ENCODE data around the gene CHCT1. TPM values are rescaled to one million over a fixed set of nuclear protein-coding genes. Genes with fewer than 3 reads are reported as not detected.

CHCT1 gene
- total and polyA plus RNA-seq, 2 donors (not counting 1 experiment from before 2014, with no cell fraction given): not detected

GRCh38 chr17:60421273-60422161 lies 772 bp upstream of the CHCT1 start:
- Histone ChIP-seq H3K79me2 (ENCODE audit: control insufficient read depth, insufficient read depth, low read length) (no peaks in the 10 kb centered on the region), H3K36me3 (ENCODE audit: control insufficient read depth, insufficient read depth, low read length) (no peaks in the 10 kb centered on the region), H3K4me1 (ENCODE audit: control insufficient read depth, extremely low read depth, insufficient read depth, low read length) (no peaks in the 10 kb centered on the region), H3K9ac (ENCODE audit: insufficient read depth, low read length) (peak overlapping the region; percentile 79), H4K20me1 (ENCODE audit: control insufficient read depth, extremely low read depth, insufficient read depth, low read length) (no peaks in the 10 kb centered on the region), H2AFZ (ENCODE audit: low read length) (peak overlapping the region; percentile 91), H3K4me2 (ENCODE audit: extremely low read depth, insufficient read depth, low read length) (peak overlapping the region; percentile 85), H3K27me3 (ENCODE audit: control insufficient read depth, insufficient read depth, low read length) (no peaks in the 10 kb centered on the region), H3K9me3 (ENCODE audit: control insufficient read depth, insufficient read depth, low read depth, low read length) (no peaks in the 10 kb centered on the region), H3K27ac (ENCODE audit: insufficient read depth, low read length) (peak overlapping the region; percentile 57), H3K4me3 (replicated peaks in 1 of 4; ENCODE audit: control extremely low read depth in 1 of 4, insufficient read depth in 1 of 4, low read depth in 3 of 4, low read length in 4 of 4) (peak overlapping the region; percentile 36 to 64 (median 62))
- TF ChIP-seq EZH2 (IDR thresholded peaks at IDR 0.05; ENCODE audit: low read length, missing control alignments): no peak
- TF ChIP-seq, protein P1, sequence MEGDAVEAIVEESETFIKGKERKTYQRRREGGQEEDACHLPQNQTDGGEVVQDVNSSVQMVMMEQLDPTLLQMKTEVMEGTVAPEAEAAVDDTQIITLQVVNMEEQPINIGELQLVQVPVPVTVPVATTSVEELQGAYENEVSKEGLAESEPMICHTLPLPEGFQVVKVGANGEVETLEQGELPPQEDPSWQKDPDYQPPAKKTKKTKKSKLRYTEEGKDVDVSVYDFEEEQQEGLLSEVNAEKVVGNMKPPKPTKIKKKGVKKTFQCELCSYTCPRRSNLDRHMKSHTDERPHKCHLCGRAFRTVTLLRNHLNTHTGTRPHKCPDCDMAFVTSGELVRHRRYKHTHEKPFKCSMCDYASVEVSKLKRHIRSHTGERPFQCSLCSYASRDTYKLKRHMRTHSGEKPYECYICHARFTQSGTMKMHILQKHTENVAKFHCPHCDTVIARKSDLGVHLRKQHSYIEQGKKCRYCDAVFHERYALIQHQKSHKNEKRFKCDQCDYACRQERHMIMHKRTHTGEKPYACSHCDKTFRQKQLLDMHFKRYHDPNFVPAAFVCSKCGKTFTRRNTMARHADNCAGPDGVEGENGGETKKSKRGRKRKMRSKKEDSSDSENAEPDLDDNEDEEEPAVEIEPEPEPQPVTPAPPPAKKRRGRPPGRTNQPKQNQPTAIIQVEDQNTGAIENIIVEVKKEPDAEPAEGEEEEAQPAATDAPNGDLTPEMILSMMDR (conservative IDR thresholded peaks at IDR 0.05 in 1 of 2, IDR thresholded peaks at IDR 0.05 in 1 of 2; ENCODE audit: low read depth in 1 of 2, low read length in 2 of 2): peak; percentile 68 to 87
- peak; percentile 45 to 62 for DNase-seq (ENCODE audit: low read depth in 2 of 2)

DNA sequence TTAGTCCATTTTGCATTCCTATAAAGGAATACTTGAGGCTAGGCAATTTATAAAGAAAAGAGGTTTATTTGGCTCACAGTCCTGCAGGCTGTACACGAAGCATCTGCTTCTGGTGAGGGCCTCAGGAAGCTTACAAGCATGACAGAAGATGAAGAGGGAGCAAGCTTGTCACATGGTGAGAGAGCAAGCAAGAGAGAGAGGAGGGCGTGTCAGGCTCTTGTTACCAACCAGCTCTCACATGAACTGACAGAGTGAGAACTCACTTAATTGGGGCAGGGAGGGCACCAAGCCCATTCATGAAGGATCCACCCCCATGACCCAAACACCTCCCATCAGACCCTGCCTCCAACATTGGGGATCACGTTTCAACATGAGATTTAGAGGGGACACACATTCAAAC lies 1.6 kb downstream of the CHCT1 start:
- no peak for DNase-seq (ENCODE audit: low read depth in 2 of 2)
- Histone ChIP-seq H3K79me2 (ENCODE audit: control insufficient read depth, insufficient read depth, low read length) (no peaks in the 10 kb centered on the region), H3K27ac (ENCODE audit: insufficient read depth, low read length) (no peak overlapping the region), H3K4me1 (ENCODE audit: control insufficient read depth, extremely low read depth, insufficient read depth, low read length) (no peaks in the 10 kb centered on the region), H4K20me1 (ENCODE audit: control insufficient read depth, extremely low read depth, insufficient read depth, low read length) (no peaks in the 10 kb centered on the region), H3K4me3 (replicated peaks in 1 of 4; ENCODE audit: control extremely low read depth in 1 of 4, insufficient read depth in 1 of 4, low read depth in 3 of 4, low read length in 4 of 4) (no peak overlapping the region), H3K36me3 (ENCODE audit: control insufficient read depth, insufficient read depth, low read length) (no peaks in the 10 kb centered on the region), H2AFZ (ENCODE audit: low read length) (no peak overlapping the region), H3K9me3 (ENCODE audit: control insufficient read depth, insufficient read depth, low read depth, low read length) (no peaks in the 10 kb centered on the region), H3K9ac (ENCODE audit: insufficient read depth, low read length) (no peak overlapping the region), H3K4me2 (ENCODE audit: extremely low read depth, insufficient read depth, low read length) (no peak overlapping the region), H3K27me3 (ENCODE audit: control insufficient read depth, insufficient read depth, low read length) (no peaks in the 10 kb centered on the region)
- TF ChIP-seq EZH2 (IDR thresholded peaks at IDR 0.05; ENCODE audit: low read length, missing control alignments): no peak
- TF ChIP-seq, protein P1 (conservative IDR thresholded peaks at IDR 0.05 in 1 of 2, IDR thresholded peaks at IDR 0.05 in 1 of 2; ENCODE audit: low read depth in 1 of 2, low read length in 2 of 2): no peak

DNA sequence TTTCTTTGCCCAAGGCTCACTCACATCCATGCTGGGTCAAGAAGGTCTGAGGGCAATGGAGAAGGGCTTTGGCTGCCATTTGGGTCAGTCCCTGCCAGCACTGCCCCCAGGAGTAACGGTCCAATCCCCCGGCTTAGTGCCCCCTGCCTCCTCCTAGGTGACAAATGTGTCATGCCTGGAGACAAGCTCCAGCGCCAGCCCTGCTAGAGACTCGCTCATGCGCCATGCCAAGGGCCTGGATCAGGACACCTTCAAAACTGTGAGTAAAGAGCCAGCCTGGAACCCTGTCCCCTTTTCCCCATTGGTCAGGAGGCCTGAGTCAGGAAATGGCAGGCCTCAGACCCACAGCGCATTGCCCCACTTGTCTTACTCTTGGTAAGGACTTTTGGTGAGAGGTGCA lies 3.3 kb downstream of the CHCT1 start:
- Histone ChIP-seq H3K79me2 (ENCODE audit: control insufficient read depth, insufficient read depth, low read length) (no peaks in the 10 kb centered on the region), H3K27ac (ENCODE audit: insufficient read depth, low read length) (no peak overlapping the region), H3K9ac (ENCODE audit: insufficient read depth, low read length) (no peak overlapping the region), H3K36me3 (ENCODE audit: control insufficient read depth, insufficient read depth, low read length) (no peaks in the 10 kb centered on the region), H3K9me3 (ENCODE audit: control insufficient read depth, insufficient read depth, low read depth, low read length) (no peaks in the 10 kb centered on the region), H3K4me1 (ENCODE audit: control insufficient read depth, extremely low read depth, insufficient read depth, low read length) (no peaks in the 10 kb centered on the region), H3K4me2 (ENCODE audit: extremely low read depth, insufficient read depth, low read length) (no peak overlapping the region), H2AFZ (ENCODE audit: low read length) (no peak overlapping the region), H3K4me3 (replicated peaks in 1 of 4; ENCODE audit: control extremely low read depth in 1 of 4, insufficient read depth in 1 of 4, low read depth in 3 of 4, low read length in 4 of 4) (no peak overlapping the region), H3K27me3 (ENCODE audit: control insufficient read depth, insufficient read depth, low read length) (no peaks in the 10 kb centered on the region), H4K20me1 (ENCODE audit: control insufficient read depth, extremely low read depth, insufficient read depth, low read length) (no peaks in the 10 kb centered on the region)
- TF ChIP-seq EZH2 (IDR thresholded peaks at IDR 0.05; ENCODE audit: low read length, missing control alignments): no peak
- TF ChIP-seq, protein P1 (conservative IDR thresholded peaks at IDR 0.05 in 1 of 2, IDR thresholded peaks at IDR 0.05 in 1 of 2; ENCODE audit: low read depth in 1 of 2, low read length in 2 of 2): no peak
- DNase-seq (ENCODE audit: low read depth in 2 of 2): no peak

Data from fibroblast of lung (primary cell).